ENCODE data around the gene RBMS1. TPM values are rescaled to one million over a fixed set of nuclear protein-coding genes. Genes with fewer than 3 reads are reported as not detected.

RBMS1 gene
- total and polyA plus RNA-seq, 2 of the 4 experiments (the other 2 are of a cell fraction), result 43.5 to 64.9 TPM

GRCh38 chr2:160326786-160327185 lies 166.8 kb downstream of the RBMS1 start:
- Histone ChIP-seq H3K9me3 (ENCODE audit: control insufficient read depth, insufficient read depth, low read length) (no peaks in the 10 kb centered on the region), H3K23ac (ENCODE audit: low read depth, low read length) (no peak overlapping the region), H3K4me1 (ENCODE audit: control insufficient read depth, insufficient read depth, low read length) (peaks cover 25% of the 10 kb centered on the region), H2BK20ac (ENCODE audit: low read depth, low read length) (no peak overlapping the region), H2BK120ac (ENCODE audit: low read depth, low read length) (no peak overlapping the region), H3K27ac (ENCODE audit: insufficient read depth, low read length) (no peak overlapping the region), H3K14ac (replicated peaks; ENCODE audit: low read depth, low read length) (no peak overlapping the region), H3K4ac (ENCODE audit: low read depth, low read length) (no peak overlapping the region), H4K8ac (ENCODE audit: low read depth in 2 of 2, low read length in 2 of 2) (no peak overlapping the region), H2BK5ac (ENCODE audit: low read depth, low read length, poor library complexity, severe bottlenecking) (no peak overlapping the region), H2AK9ac (replicated peaks; ENCODE audit: low read depth, low read length, poor library complexity) (no peak overlapping the region), H3K4me3 (ENCODE audit: insufficient read depth, low read depth, low read length) (no peak overlapping the region), H4K20me1 (ENCODE audit: insufficient read depth, low read length) (peaks cover 74% of the 10 kb centered on the region), H4K91ac (ENCODE audit: insufficient read depth, low read depth, low read length) (no peak overlapping the region), H3K9ac (ENCODE audit: low read depth, low read length) (no peak overlapping the region), H2AK5ac (ENCODE audit: low read depth, low read length) (no peak overlapping the region), H3K36me3 (ENCODE audit: control insufficient read depth, insufficient read depth, low read length) (peaks cover 8% of the 10 kb centered on the region), H3K27me3 (ENCODE audit: control insufficient read depth, insufficient read depth, low read length) (no peaks in the 10 kb centered on the region), H3K4me2 (ENCODE audit: low read depth, low read length) (no peak overlapping the region), H3K56ac (ENCODE audit: extremely low read depth, insufficient read depth, low read length) (no peak overlapping the region), H3K9me1 (ENCODE audit: insufficient read depth, low read length) (peaks cover 19% of the 10 kb centered on the region), H2AFZ (replicated peaks; ENCODE audit: low read length, poor library complexity) (no peak overlapping the region), H3K18ac (ENCODE audit: low read depth, low read length) (no peak overlapping the region), H4K5ac (ENCODE audit: low read depth, low read length) (no peak overlapping the region), H2BK15ac (ENCODE audit: low read depth, low read length) (no peak overlapping the region), H3K79me1 (ENCODE audit: low read depth in 1 of 2, low read length in 2 of 2) (peaks cover 33 to 85% of the 10 kb centered on the region in 2 experiments)
- TF ChIP-seq RFX5 (IDR thresholded peaks at IDR 0.05; ENCODE audit: low read depth, low read length) (no peak), NFE2L2 (IDR thresholded peaks at IDR 0.05; ENCODE audit: low read depth, low read length) (no peak), MAFK (IDR thresholded peaks at IDR 0.05; ENCODE audit: low read depth, low read length) (no peak)
- TF ChIP-seq, protein P1, sequence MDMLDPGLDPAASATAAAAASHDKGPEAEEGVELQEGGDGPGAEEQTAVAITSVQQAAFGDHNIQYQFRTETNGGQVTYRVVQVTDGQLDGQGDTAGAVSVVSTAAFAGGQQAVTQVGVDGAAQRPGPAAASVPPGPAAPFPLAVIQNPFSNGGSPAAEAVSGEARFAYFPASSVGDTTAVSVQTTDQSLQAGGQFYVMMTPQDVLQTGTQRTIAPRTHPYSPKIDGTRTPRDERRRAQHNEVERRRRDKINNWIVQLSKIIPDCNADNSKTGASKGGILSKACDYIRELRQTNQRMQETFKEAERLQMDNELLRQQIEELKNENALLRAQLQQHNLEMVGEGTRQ (IDR thresholded peaks at IDR 0.05; ENCODE audit: low read depth, low read length), result no peak
- no TSS peak for BruUV-seq (replicated peaks)
- POLR2A ChIA-PET (ENCODE audit: unreplicated experiment), result no interaction called here
- no peak for DNase-seq
- intact Hi-C loops (cut with micrococcal nuclease), result no loop called here
- no peak for ATAC-seq (ENCODE audit: low read depth)
- CTCF ChIA-PET, result no interaction called here
- in situ Hi-C loops (cut with MboI; ENCODE audit: low sequenced_read_pairs), result no loop called here
- dilution Hi-C loops (cut with HindIII; ENCODE audit: low sequenced_read_pairs, unreplicated experiment), result no loop called here

All from IMR-90 (cell line).